Nephron progenitor cell (in vitro differentiated cells): ENCODE measurements around the gene FCRLA.

ENCODE experiments used
- DNase-seq: peaks from one replicate; pipeline ENCODE4 v3.0.0; 2021
- H3K27ac Mint-ChIP-seq: 2 replicates; pipeline ENCODE4 v1.8.0; 2021; ENCODE audit warnings: mild to moderate bottlenecking, moderate library complexity, mixed read lengths
- H3K27me3 Mint-ChIP-seq: 2 replicates; pipeline ENCODE4 v1.8.0; 2021; ENCODE audit warnings: mild to moderate bottlenecking, low read depth, mixed read lengths; ENCODE audit not compliant: poor library complexity
- H3K36me3 Mint-ChIP-seq: 2 replicates; pipeline ENCODE4 v1.8.0; 2021; ENCODE audit warnings: low read depth, mixed read lengths
- H3K4me1 Mint-ChIP-seq: 2 replicates; pipeline ENCODE4 v1.8.0; 2021; ENCODE audit warnings: mixed read lengths
- H3K4me3 Mint-ChIP-seq: 2 replicates; pipeline ENCODE4 v1.8.0; 2021; ENCODE audit warnings: mild to moderate bottlenecking, moderate library complexity, mixed read lengths
- H3K9me3 Mint-ChIP-seq: 2 replicates; pipeline ENCODE4 v1.8.0; 2021; ENCODE audit warnings: mild to moderate bottlenecking, moderate library complexity, mixed read lengths
- CTCF ChIP-seq: fragments of 200-600 bp; sonication (generic); IDR thresholded peaks from 2 replicates; pipeline ENCODE4 v1.5.0; 2021; ENCODE audit warnings: antibody characterized with exemption

FCRLA gene

GRCh38 chr1:161735837-161736236 lies 28.8 kb downstream of the FCRLA start:
- H3K36me3 Mint-ChIP-seq: no peaks in the 10 kb centered on the region
- peaks cover 57% of the 10 kb centered on the region for H3K27me3 Mint-ChIP-seq
- DNase-seq: no peak
- H3K4me3 Mint-ChIP-seq: no peak overlapping the region
- TF ChIP-seq CTCF: no peak
- H3K9me3 Mint-ChIP-seq: no peaks in the 10 kb centered on the region
- H3K4me1 Mint-ChIP-seq: peaks cover 22% of the 10 kb centered on the region
- H3K27ac Mint-ChIP-seq: no peak overlapping the region

GRCh38 chr1:161736335-161736969 lies 29.4 kb downstream of the FCRLA start:
- H3K4me1 Mint-ChIP-seq: peaks cover 17% of the 10 kb centered on the region
- no peak overlapping the region for H3K27ac Mint-ChIP-seq
- TF ChIP-seq CTCF: no peak
- H3K27me3 Mint-ChIP-seq: peaks cover 53% of the 10 kb centered on the region
- H3K36me3 Mint-ChIP-seq: no peaks in the 10 kb centered on the region
- DNase-seq: no peak
- H3K4me3 Mint-ChIP-seq: no peak overlapping the region
- no peaks in the 10 kb centered on the region for H3K9me3 Mint-ChIP-seq

DNA sequence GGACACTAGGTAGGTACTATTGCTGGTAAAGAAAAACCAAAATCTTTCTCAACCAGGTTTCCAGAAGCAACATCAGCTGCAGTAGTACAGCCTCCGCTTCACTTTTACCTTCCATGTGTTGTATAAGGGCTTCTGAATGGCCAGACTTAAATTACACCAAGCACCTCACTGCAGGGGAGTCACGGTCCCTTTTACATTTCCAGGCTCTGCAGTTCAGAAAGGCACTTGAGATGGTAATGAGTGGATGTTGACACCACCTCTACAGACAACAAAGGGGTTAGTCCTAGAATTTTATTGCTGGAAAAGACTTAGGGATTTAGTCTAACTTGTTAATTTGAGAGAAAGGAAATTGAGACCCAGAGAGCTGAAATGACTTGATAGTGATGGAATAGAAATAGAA lies 30.6 kb downstream of the FCRLA start:
- DNase-seq: no peak
- H3K4me3 Mint-ChIP-seq: no peak overlapping the region
- TF ChIP-seq CTCF: no peak
- H3K27me3 Mint-ChIP-seq: peaks cover 49% of the 10 kb centered on the region
- no peaks in the 10 kb centered on the region for H3K9me3 Mint-ChIP-seq
- peaks cover 11% of the 10 kb centered on the region for H3K4me1 Mint-ChIP-seq
- H3K36me3 Mint-ChIP-seq: no peaks in the 10 kb centered on the region
- no peak overlapping the region for H3K27ac Mint-ChIP-seq

DNA sequence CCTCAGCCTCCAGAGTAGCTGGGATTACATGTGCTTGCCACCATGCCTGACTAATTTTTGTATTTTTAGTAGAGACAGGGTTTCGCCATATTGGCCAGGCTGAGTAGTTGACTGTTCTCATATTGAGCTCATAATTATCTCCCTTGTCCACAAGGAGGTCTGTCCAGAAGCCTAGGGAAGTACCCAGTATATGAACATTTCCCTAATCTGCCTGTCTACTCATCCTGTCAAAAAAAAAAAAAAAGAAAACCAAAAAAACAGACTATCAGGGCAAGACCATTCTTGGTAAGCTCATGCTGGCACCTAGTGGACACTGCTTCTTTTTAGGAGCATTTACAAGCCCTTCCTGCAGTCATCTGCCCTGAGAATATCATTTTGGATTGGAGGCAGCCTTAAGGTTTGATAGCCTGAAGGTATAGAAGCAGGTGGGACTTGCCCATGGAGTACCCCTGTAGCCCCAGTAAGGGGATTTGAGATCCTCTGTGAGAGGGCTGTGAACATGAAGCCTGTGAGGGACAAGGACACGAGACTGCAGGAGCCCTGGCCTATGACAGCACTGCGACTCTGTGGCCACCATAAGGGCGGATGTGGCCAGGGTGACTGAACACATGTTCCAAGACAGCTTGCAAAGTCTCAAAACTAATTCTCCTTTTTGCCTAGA lies 31.7 kb downstream of the FCRLA start:
- H3K27ac Mint-ChIP-seq: no peak overlapping the region
- peaks cover 13% of the 10 kb centered on the region for H3K4me1 Mint-ChIP-seq
- peak; percentile 56 for TF ChIP-seq CTCF
- no peak overlapping the region for H3K4me3 Mint-ChIP-seq
- no peaks in the 10 kb centered on the region for H3K36me3 Mint-ChIP-seq
- no peaks in the 10 kb centered on the region for H3K9me3 Mint-ChIP-seq
- H3K27me3 Mint-ChIP-seq: peaks cover 49% of the 10 kb centered on the region
- peak; percentile 18 for DNase-seq

DNA sequence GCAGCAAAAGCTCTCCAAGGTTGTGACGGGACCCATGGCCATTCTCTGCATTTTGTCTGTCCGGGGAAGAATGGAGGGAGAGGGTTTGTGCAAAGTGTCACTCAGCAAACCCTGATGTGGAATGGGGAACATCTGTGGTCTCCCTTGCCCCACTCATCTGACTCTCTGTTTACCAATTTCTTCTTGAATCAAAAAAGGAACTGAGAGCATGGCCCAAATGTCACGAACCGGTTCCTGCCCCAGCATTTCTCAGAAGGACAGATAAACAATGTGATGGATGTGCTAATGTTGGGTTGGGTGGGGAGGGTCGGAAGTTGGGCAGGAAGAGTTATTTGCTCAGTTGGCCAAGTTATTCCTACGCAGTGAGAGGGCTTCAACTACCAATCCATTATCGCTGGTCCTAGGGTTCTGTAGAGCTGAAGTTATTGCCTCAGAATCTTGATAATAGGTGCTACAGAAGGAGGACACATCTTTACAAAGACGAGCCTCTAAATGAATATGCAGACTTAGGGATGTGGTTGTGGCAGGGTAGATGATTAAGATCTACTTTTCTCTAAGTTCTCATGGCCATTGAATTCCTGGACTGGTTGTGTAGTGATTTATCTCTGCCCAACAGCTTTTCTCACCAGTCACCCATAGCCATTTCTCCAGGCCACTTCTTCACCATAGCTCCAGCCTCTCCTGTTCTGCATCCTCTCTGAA lies 33.0 kb downstream of the FCRLA start:
- Mint-ChIP-seq H3K4me1 (peaks cover 17% of the 10 kb centered on the region), H3K27me3 (peaks cover 48% of the 10 kb centered on the region), H3K27ac (no peak overlapping the region), H3K36me3 (no peaks in the 10 kb centered on the region), H3K4me3 (no peak overlapping the region), H3K9me3 (no peaks in the 10 kb centered on the region)
- no peak for TF ChIP-seq CTCF
- no peak for DNase-seq
